ENCODE measurements around the gene LCOR. TPM values are rescaled to one million over a fixed set of nuclear protein-coding genes. Genes with fewer than 3 reads are reported as not detected.

Gene LCOR
- total and polyA plus RNA-seq, 2 of the 13 experiments (the other 11 are each of a cell fraction or from before 2014, with no cell fraction given): 12.4 to 23.7 TPM

DNA sequence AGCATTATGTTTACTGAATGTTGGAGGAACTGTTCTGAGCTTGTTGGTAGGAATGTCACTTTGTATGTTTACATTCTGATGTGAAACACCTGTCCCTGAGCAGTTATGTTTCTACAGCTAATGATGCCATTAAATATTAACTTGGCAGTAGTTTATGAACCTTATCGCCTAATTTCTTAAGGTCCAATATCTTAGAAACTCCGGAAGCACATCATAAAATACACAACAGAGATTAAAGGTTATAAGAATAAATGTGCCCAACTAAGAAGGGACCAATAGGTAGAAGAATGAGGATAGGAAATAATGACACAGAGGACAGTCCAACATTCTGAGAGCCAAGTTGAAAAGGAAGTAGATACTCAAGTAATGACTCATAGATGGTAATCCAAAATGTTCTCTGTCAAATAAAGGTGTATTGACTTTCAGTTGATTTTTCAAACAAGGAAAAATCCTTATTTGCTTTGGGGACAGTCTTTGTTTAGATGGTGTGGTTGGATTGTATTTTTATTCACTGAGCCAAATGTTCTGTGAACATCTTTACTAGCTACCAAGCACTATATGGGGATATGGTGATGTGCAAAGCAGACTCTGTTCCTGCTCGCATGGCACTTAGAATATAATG, 31.9 kb downstream of the LCOR start (continued):
- TF ChIP-seq MYC (CRISPR knock-in tag; IDR thresholded peaks at IDR 0.05; ENCODE audit: borderline replicate concordance): no peak
- TF ChIP-seq IRF2 (CRISPR knock-in tag; IDR thresholded peaks at IDR 0.05): peak; percentile 23
- no peak for TF ChIP-seq HNRNPUL1 (IDR thresholded peaks at IDR 0.05; ENCODE audit: low read depth, low read length)
- TF ChIP-seq, protein P1, sequence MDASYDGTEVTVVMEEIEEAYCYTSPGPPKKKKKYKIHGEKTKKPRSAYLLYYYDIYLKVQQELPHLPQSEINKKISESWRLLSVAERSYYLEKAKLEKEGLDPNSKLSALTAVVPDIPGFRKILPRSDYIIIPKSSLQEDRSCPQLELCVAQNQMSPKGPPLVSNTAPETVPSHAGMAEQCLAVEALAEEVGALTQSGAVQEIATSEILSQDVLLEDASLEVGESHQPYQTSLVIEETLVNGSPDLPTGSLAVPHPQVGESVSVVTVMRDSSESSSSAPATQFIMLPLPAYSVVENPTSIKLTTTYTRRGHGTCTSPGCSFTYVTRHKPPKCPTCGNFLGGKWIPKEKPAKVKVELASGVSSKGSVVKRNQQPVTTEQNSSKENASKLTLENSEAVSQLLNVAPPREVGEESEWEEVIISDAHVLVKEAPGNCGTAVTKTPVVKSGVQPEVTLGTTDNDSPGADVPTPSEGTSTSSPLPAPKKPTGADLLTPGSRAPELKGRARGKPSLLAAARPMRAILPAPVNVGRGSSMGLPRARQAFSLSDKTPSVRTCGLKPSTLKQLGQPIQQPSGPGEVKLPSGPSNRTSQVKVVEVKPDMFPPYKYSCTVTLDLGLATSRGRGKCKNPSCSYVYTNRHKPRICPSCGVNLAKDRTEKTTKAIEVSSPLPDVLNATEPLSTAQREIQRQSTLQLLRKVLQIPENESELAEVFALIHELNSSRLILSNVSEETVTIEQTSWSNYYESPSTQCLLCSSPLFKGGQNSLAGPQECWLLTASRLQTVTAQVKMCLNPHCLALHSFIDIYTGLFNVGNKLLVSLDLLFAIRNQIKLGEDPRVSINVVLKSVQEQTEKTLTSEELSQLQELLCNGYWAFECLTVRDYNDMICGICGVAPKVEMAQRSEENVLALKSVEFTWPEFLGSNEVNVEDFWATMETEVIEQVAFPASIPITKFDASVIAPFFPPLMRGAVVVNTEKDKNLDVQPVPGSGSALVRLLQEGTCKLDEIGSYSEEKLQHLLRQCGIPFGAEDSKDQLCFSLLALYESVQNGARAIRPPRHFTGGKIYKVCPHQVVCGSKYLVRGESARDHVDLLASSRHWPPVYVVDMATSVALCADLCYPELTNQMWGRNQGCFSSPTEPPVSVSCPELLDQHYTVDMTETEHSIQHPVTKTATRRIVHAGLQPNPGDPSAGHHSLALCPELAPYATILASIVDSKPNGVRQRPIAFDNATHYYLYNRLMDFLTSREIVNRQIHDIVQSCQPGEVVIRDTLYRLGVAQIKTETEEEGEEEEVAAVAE (CRISPR knock-in tag; IDR thresholded peaks at IDR 0.05; ENCODE audit: borderline replicate concordance): no peak
- peak; percentile 44; the same call in 1 of the 2 replicates for TF ChIP-seq THAP11 (CRISPR knock-in tag; IDR thresholded peaks at IDR 0.05)
- peak; percentile 80; the same call in 1 of the 2 replicates for TF ChIP-seq MEF2D (CRISPR knock-in tag; IDR thresholded peaks at IDR 0.05)
- TF ChIP-seq ARHGAP35 (CRISPR knock-in tag; IDR thresholded peaks at IDR 0.05; ENCODE audit: borderline replicate concordance): no peak
- no peak for TF ChIP-seq IKZF1 (IDR thresholded peaks at IDR 0.05)
- no peak for TF ChIP-seq TCF7L2 (IDR thresholded peaks at IDR 0.05; ENCODE audit: low read depth, low read length)
- TF ChIP-seq, protein P2, sequence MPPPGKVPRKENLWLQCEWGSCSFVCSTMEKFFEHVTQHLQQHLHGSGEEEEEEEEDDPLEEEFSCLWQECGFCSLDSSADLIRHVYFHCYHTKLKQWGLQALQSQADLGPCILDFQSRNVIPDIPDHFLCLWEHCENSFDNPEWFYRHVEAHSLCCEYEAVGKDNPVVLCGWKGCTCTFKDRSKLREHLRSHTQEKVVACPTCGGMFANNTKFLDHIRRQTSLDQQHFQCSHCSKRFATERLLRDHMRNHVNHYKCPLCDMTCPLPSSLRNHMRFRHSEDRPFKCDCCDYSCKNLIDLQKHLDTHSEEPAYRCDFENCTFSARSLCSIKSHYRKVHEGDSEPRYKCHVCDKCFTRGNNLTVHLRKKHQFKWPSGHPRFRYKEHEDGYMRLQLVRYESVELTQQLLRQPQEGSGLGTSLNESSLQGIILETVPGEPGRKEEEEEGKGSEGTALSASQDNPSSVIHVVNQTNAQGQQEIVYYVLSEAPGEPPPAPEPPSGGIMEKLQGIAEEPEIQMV (CRISPR knock-in tag; IDR thresholded peaks at IDR 0.05; ENCODE audit: low read depth): no peak
- TF ChIP-seq, protein P3, sequence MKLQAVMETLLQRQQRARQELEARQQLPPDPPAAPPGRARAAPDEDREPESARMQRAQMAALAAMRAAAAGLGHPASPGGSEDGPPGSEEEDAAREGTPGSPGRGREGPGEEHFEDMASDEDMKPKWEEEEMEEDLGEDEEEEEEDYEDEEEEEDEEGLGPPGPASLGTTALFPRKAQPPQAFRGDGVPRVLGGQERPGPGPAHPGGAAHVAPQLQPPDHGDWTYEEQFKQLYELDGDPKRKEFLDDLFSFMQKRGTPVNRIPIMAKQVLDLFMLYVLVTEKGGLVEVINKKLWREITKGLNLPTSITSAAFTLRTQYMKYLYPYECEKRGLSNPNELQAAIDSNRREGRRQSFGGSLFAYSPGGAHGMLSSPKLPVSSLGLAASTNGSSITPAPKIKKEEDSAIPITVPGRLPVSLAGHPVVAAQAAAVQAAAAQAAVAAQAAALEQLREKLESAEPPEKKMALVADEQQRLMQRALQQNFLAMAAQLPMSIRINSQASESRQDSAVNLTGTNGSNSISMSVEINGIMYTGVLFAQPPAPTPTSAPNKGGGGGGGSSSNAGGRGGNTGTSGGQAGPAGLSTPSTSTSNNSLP (IDR thresholded peaks at IDR 0.05; ENCODE audit: low read depth, low read length): peak; percentile 87
- TF ChIP-seq ZBTB7B (CRISPR knock-in tag; IDR thresholded peaks at IDR 0.05): no peak
- no peak for TF ChIP-seq ZFX (CRISPR knock-in tag; IDR thresholded peaks at IDR 0.05; ENCODE audit: low read depth)
- TF ChIP-seq, protein P4, sequence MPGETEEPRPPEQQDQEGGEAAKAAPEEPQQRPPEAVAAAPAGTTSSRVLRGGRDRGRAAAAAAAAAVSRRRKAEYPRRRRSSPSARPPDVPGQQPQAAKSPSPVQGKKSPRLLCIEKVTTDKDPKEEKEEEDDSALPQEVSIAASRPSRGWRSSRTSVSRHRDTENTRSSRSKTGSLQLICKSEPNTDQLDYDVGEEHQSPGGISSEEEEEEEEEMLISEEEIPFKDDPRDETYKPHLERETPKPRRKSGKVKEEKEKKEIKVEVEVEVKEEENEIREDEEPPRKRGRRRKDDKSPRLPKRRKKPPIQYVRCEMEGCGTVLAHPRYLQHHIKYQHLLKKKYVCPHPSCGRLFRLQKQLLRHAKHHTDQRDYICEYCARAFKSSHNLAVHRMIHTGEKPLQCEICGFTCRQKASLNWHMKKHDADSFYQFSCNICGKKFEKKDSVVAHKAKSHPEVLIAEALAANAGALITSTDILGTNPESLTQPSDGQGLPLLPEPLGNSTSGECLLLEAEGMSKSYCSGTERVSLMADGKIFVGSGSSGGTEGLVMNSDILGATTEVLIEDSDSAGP (CRISPR knock-in tag; IDR thresholded peaks at IDR 0.05; ENCODE audit: borderline replicate concordance): no peak
- TF ChIP-seq ZNF180 (CRISPR knock-in tag; IDR thresholded peaks at IDR 0.05; ENCODE audit: borderline replicate concordance, low read depth): no peak
- TF ChIP-seq ZNF136 (CRISPR knock-in tag; IDR thresholded peaks at IDR 0.05; ENCODE audit: low read depth): no peak
- TF ChIP-seq HNRNPL (IDR thresholded peaks at IDR 0.05; ENCODE audit: low read depth, low read length): no peak
- no peak for TF ChIP-seq ZNF263 (CRISPR knock-in tag; IDR thresholded peaks at IDR 0.05)
- TF ChIP-seq NFKBIZ (CRISPR knock-in tag; IDR thresholded peaks at IDR 0.05): 0 out of 2 replicates have a peak, but pooled peaks have one; percentile 33
